ENCODE measurements around the gene RSRC1.
"Not testable (repeated sequence)": the region's sequence is repeated elsewhere in the genome, so short reads cannot be mapped to it uniquely, and the experiment has no call there.

The RSRC1 gene

DNA sequence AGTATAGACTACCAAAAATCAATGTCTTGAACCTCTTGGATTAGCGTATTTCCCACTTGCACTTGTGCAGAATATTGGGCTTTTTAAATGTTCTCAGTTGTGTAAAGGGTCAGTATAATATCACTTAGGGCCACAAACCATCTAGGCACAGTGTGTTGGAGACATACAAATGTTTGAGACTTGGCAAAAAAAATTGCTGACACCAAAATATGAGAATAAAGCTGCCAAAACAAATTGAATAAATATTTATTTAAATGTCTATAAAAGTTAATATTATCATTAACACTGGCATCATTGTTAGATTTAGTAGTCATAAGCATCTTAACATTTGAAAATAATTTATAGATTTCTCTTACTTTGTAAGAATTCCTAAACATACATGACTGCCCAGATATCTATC lies 430.2 kb downstream of the RSRC1 start:
- DNase-seq = no peak

- DNase-seq = no peak
Observed at GRCh38 chr3:158548691-158549090, 438.8 kb downstream of the RSRC1 start.

DNA sequence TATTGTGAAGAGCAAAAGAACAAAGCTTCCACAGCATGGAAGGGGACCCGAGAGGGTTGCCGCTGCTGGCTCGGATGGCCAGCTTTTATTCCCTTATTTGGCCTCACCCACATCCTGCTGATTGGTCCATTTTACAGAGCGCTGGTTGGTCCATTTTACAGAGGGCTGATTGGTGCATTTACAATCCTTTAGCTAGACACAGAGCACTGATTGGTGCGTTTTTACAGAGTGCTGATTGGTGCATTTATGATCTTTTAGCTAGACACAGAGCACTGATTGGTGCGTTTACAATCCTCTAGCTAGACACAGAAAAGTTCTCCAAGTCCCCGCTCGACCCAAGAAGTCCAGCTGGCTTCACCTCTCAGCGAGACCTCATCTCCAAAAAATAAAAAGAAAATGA lies 440.0 kb downstream of the RSRC1 start:
- not testable (repeated sequence) for DNase-seq

DNA sequence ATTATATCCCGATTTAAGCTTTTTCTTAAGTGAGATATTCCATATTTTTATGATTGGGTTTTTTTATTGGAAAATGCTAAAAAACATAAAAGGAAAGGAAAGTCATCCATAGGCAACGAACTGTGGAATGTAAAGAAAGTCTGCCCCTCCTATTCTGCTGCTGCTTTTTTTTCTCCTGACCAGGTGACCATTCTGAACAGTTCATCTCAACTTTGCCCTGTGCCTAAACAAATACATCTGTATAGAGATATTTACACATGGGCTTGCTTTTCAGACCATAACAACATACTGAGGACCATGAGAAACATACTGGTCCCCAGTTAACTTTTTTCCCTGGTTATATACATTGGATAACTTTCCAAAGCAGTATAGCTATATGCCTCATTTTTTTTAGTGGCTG lies 442.2 kb downstream of the RSRC1 start:
- DNase-seq = no peak

DNA sequence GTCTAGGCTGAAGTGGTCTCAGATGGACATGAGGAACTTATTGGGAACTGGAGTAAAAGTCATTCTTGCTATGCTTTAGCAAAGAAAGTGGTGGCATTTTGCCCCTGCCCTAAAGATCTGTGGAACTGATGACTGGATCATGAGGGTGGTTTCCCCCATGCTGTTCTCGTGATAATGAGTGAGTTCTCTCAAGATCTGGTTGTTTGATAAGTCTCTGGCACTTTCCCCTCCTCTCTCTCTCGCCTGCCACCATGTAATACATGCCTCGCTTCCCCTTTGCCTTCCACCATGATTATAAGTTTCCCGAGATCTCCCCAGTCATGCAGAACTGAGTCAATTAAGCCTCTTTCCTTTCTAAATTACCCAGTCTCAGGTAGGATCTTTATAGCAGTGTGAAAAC lies 449.6 kb downstream of the RSRC1 start:
- DNase-seq = no peak

DNA sequence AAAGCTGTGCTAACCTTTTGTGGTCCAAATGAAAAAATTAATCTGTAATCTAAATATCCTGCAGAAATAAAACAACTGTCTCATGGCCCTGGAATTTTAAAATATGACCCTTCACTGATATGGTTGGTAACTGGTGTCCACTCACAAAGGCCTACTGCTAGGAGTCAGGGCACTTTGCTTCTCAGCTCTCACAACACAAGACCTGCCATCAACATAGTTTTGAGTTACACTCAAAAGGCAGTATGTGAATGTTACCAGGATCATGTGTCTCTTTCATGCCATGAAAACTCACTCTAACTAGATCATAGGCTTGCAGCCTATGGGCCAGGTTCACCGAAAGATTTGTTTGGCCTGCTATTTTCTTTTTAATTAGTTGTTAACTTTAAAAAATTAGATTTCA lies 451.1 kb downstream of the RSRC1 start:
- no peak for DNase-seq

GRCh38 chr3:158562674-158563073 lies 452.8 kb downstream of the RSRC1 start:
- DNase-seq = no peak

DNA sequence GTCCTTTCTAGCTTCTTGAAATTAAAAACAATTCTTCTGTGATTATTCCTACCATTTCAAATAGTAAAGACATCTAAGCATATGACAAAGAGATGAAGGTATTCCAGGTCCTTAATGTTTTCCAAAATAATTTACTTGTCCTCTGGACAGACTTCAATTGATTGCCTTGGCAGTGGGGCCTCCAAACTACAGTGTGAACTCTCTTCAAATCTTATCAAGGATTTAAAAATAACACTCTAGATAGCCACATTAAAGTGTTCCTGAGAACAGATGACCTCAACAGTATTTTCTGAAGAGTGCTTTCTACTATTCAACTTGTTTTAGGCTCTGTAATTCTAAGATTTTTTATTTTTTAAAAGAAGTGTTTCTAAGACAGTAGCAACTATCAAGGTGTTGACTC lies 453.2 kb downstream of the RSRC1 start:
- no peak for DNase-seq

DNA sequence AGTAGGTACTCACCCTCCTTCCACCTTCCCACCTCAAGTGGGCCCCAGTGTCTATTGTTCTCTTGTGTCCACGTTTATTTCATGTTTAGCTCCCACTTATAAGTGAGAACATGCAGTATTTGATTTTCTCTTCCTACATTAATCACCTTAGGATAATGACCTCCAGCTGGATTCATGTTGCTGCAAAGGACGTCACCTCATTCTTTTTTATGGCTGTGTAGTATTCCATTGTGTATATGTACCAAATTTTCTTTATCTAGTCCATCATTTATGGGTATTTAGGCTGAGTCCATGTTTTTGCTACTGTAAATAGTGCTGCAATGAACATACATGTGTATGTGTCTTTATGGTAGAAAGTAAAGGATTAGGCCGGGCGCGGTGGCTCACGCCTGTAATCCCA lies 455.2 kb downstream of the RSRC1 start:
- DNase-seq = no peak

GRCh38 chr3:158568784-158569183 lies 458.9 kb downstream of the RSRC1 start:
- no peak for DNase-seq

GRCh38 chr3:158569794-158570193 lies 459.9 kb downstream of the RSRC1 start:
- DNase-seq = no peak

DNA sequence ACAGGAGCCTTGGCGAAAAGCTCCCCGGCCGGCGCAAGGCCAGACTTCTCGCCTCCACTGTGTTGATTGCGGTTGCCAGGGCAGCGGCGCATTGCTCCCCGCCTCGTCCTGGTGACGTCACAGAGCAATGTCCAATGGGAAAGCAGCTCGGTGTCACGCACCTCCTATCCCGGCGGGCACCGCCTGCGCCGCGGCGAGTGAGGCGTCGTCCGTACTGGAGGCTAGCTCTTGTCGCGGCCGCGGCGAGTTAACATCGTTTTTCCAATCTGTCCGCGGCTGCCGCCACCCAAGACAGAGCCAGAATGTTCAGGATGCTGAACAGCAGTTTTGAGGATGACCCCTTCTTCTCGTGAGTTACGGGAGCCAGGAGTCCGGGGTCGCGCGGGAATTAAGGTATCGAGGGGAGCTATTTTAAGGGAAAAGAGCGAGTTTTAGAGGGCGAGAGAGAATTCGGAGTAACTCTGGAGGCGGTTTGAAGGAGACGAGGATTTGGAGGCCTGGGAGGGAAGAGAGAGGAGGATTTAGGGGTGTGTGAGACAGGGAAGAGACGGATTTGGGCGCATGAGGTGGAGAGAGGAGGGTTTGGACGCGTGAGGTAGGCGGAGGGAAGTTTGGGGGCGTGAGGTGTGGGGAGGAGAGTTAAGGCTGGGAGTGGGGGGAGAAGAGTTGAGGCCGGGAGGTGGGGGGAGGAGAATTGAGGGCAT lies 461.3 kb downstream of the RSRC1 start, which contains the start of gene MLF1:
TSS of gene MLF1 (plus strand) at position 196 of the 704 bp plus-strand sequence. CDS start at position 303, 107 bp downstream.
- DNase-seq = peak; percentile 84

DNA sequence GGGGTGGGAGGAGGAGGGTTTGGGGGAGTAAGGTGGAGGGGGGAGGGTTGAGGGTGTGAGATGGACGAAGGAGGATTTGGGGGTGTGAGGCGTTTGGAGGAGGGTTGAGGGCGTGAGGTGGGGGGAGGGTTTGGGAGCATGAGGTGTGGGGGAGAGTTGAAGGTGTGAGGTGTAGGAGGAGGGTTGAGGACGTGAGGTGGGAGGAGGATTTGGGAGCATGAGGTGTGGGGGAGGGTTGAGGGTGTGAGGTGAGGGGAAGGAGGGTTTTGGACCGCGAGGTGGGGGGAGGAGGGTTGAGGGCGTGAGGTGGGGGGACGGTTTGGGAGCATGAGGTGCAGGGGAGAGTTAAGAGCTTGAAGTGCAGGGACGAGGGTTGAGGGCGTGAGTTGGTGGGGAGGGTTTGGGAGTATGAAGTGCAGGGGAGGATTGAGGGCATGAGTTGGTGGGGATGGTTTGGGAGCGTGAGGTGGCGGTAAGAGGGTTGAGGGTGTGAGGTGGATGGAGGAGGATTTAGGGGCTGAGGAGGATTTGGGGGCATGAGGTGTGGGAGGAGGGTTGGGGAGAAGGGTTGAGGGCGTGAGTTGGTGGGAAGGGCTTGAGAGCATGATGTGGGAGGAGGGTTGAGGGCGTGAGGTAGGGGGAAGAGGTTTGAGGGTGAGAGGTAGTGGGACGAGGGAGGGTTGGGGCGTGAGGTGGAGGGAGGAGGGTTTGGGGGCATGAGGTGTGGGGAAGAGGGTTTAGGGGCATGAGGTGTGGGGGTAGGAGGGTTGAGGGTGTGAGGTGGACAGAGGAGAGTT lies 462.3 kb downstream of the RSRC1 start:
- no peak for DNase-seq

DNA sequence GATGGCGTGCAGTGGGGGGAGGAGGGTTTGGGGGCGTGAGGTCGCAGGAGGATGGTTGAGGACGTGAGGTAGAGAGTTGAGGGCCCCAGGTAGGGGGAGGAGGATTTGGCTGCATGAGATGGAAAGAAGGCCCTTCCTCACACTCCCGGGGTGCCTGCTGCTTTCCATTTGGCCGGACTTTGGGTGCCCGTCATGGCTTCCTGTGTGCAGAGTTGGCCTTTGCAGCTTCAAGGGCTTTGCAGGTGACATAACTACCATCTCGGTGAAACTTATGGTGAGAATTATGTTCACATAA lies 462.8 kb downstream of the RSRC1 start:
- no peak for DNase-seq

- DNase-seq = no peak
Observed at GRCh38 chr3:158573714-158574113, 463.8 kb downstream of the RSRC1 start.

GRCh38 chr3:158574646-158575045 lies 464.8 kb downstream of the RSRC1 start:
- no peak for DNase-seq

DNA sequence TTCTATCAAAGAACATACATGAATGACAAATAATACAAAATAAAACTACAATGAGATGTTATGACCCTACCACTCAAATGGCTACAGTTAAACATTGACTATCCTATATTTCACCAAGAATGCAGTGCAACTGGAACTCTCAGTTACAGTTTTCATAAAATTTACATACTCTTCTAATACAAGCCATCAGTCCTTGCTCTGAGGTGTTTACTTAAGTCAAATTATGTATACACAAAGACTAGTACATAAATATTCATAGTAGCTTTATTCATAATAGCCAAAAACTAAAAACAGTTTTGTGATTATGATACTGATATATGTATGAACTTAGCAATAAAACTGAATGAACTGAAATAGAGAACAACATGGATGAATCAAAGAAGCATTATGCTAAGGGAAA lies 480.3 kb downstream of the RSRC1 start:
- no peak for DNase-seq
